H1 (cell line): ENCODE measurements around the gene ZNF644.

Source experiments
- CHD1 ChIP-seq: IDR thresholded peaks from 2 replicates; pipeline ENCODE4 v1.6.1; 2012; ENCODE audit warnings: low read depth, low read length, improper control_type of control experiment
- TF ChIP-seq, protein P1 (sequence below): IDR thresholded peaks from 2 replicates; pipeline ENCODE4 v1.6.1; 2011; ENCODE audit warnings: low read length, improper control_type of control experiment
- TF ChIP-seq, protein P2 (sequence below), 3 experiments: IDR thresholded peaks; 1 replicate in 2 of 3; 2 replicates in 1 of 3; pipeline versions ENCODE4 v1.5.1 to v1.6.1; 2011; ENCODE audit warnings: low read length in 3 of 3, mild to moderate bottlenecking in 3 of 3, inconsistent platforms in 2 of 3, low read depth in 1 of 3, moderate library complexity in 1 of 3; ENCODE audit not compliant: insufficient read depth in 1 of 3; ENCODE audit errors: control extremely low read depth in 1 of 3

DNA sequence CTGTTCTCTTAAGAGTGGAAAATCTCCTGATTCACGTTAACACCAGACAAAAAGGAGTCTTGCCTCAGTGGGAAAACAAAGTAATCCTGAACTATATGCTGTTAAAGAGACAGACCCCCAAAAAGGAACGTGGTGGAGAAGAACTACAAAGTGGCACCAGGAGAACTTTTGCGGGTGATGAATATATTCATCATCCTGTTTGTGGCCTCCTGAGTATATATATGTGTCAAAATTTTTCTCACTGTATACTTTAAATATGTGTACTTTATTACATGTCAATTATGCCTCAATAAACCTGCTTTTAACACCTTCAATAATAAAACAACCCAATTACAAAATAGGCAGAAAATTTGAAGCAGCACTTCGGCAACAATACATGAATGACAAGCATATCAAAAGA is 31.1 kb downstream of the ZNF644 start:
- TF ChIP-seq, protein P1, sequence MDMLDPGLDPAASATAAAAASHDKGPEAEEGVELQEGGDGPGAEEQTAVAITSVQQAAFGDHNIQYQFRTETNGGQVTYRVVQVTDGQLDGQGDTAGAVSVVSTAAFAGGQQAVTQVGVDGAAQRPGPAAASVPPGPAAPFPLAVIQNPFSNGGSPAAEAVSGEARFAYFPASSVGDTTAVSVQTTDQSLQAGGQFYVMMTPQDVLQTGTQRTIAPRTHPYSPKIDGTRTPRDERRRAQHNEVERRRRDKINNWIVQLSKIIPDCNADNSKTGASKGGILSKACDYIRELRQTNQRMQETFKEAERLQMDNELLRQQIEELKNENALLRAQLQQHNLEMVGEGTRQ, result no peak
- TF ChIP-seq CHD1, result no peak
- TF ChIP-seq, protein P2, sequence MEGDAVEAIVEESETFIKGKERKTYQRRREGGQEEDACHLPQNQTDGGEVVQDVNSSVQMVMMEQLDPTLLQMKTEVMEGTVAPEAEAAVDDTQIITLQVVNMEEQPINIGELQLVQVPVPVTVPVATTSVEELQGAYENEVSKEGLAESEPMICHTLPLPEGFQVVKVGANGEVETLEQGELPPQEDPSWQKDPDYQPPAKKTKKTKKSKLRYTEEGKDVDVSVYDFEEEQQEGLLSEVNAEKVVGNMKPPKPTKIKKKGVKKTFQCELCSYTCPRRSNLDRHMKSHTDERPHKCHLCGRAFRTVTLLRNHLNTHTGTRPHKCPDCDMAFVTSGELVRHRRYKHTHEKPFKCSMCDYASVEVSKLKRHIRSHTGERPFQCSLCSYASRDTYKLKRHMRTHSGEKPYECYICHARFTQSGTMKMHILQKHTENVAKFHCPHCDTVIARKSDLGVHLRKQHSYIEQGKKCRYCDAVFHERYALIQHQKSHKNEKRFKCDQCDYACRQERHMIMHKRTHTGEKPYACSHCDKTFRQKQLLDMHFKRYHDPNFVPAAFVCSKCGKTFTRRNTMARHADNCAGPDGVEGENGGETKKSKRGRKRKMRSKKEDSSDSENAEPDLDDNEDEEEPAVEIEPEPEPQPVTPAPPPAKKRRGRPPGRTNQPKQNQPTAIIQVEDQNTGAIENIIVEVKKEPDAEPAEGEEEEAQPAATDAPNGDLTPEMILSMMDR (IDR thresholded peaks at IDR 0.05; ENCODE audit: control extremely low read depth in 1 of 3, insufficient read depth in 1 of 3, low read depth in 1 of 3, low read length in 3 of 3), result no peak
